Astrocyte (in vitro differentiated cells and primary cell): ENCODE data around the gene P2RX5. TPM values are rescaled to one million over a fixed set of nuclear protein-coding genes. Genes with fewer than 3 reads are reported as not detected.

Experiments
- DNase-seq: peaks from one replicate; pipeline ENCODE4 v3.0.0-alpha.2; 2010; ENCODE audit warnings: low read depth
- FAIRE-seq: peaks from 2 replicates; lab custom pipeline; 2011; peaks lifted over from hg19 to GRCh38; lab: Jason Lieb, UNC
- H2AFZ ChIP-seq: 2 replicates; pipeline ENCODE4 v1.6.0; 2012; ENCODE audit warnings: low read depth, low read length, inconsistent platforms
- H3K27ac ChIP-seq: 2 replicates; pipeline ENCODE4 v1.5.1; 2011; ENCODE audit warnings: low read depth, low read length, inconsistent platforms
- H3K27me3 ChIP-seq: 2 replicates; pipeline ENCODE4 v1.6.0; 2011; ENCODE audit warnings: low read length, inconsistent platforms; ENCODE audit not compliant: insufficient read depth
- H3K36me3 ChIP-seq: 2 replicates; pipeline ENCODE4 v1.5.1; 2011; ENCODE audit warnings: low read length, inconsistent platforms; ENCODE audit not compliant: insufficient read depth
- H3K4me1 ChIP-seq: 2 replicates; pipeline ENCODE4 v1.5.1; 2011; ENCODE audit warnings: low read length, inconsistent platforms; ENCODE audit not compliant: insufficient read depth
- H3K4me2 ChIP-seq: 2 replicates; pipeline ENCODE4 v1.6.0; 2012; ENCODE audit warnings: low read length, inconsistent platforms
- H3K4me3 ChIP-seq: 2 replicates; pipeline ENCODE4 v1.5.1; 2011; ENCODE audit warnings: low read depth, mild to moderate bottlenecking, low read length, inconsistent platforms; ENCODE audit not compliant: insufficient read depth
- H3K79me2 ChIP-seq: 2 replicates; pipeline ENCODE4 v1.6.0; 2012; ENCODE audit warnings: mild to moderate bottlenecking, low read length, inconsistent platforms; ENCODE audit not compliant: insufficient read depth
- H3K9ac ChIP-seq: 2 replicates; pipeline ENCODE4 v1.6.0; 2012; ENCODE audit warnings: mild to moderate bottlenecking, low read length, inconsistent platforms
- H3K9me3 ChIP-seq: 2 replicates; pipeline ENCODE4 v1.5.1; 2012; ENCODE audit warnings: low read depth, mild to moderate bottlenecking, low read length, inconsistent platforms; ENCODE audit not compliant: insufficient read depth
- H4K20me1 ChIP-seq: 2 replicates; pipeline ENCODE4 v1.6.0; 2012; ENCODE audit warnings: low read length, inconsistent platforms; ENCODE audit not compliant: insufficient read depth
- H3K27ac Mint-ChIP-seq: one replicate; pipeline ENCODE4 v1.8.0; 2021; ENCODE audit warnings: mild to moderate bottlenecking, mixed read lengths; ENCODE audit not compliant: unreplicated experiment
- H3K27me3 Mint-ChIP-seq: one replicate; pipeline ENCODE4 v1.8.0; 2021; ENCODE audit warnings: low read depth, mixed read lengths; ENCODE audit not compliant: unreplicated experiment
- H3K36me3 Mint-ChIP-seq: one replicate; pipeline ENCODE4 v1.8.0; 2021; ENCODE audit warnings: low read depth, mixed read lengths; ENCODE audit not compliant: unreplicated experiment
- H3K4me1 Mint-ChIP-seq: one replicate; pipeline ENCODE4 v1.8.0; 2021; ENCODE audit warnings: low read depth, mixed read lengths; ENCODE audit not compliant: unreplicated experiment
- H3K4me3 Mint-ChIP-seq: one replicate; pipeline ENCODE4 v1.8.0; 2021; ENCODE audit warnings: mild to moderate bottlenecking, moderate library complexity, mixed read lengths; ENCODE audit not compliant: unreplicated experiment
- H3K9me3 Mint-ChIP-seq: one replicate; pipeline ENCODE4 v1.8.0; 2021; ENCODE audit warnings: mild to moderate bottlenecking, mixed read lengths; ENCODE audit not compliant: unreplicated experiment
- EZH2 ChIP-seq: IDR thresholded peaks from 2 replicates; pipeline ENCODE4 v1.6.1; 2012; ENCODE audit warnings: mild to moderate bottlenecking, low read length, inconsistent platforms; ENCODE audit not compliant: insufficient read depth
- total RNA-seq: library from RNA; stranded (reverse); gene quantifications from 2 replicates; pipeline ENCODE4 v1.2.1, GENCODE V29; 2021
- TF ChIP-seq, protein P1 (sequence below): IDR thresholded peaks from 2 replicates; pipeline ENCODE4 v1.5.1; 2011; ENCODE audit warnings: low read depth, mild to moderate bottlenecking, inconsistent platforms, low read length, moderate library complexity; ENCODE audit not compliant: insufficient read depth

Gene P2RX5
- total RNA-seq, 1 donor from 2014 or later = 2.4 TPM

DNA sequence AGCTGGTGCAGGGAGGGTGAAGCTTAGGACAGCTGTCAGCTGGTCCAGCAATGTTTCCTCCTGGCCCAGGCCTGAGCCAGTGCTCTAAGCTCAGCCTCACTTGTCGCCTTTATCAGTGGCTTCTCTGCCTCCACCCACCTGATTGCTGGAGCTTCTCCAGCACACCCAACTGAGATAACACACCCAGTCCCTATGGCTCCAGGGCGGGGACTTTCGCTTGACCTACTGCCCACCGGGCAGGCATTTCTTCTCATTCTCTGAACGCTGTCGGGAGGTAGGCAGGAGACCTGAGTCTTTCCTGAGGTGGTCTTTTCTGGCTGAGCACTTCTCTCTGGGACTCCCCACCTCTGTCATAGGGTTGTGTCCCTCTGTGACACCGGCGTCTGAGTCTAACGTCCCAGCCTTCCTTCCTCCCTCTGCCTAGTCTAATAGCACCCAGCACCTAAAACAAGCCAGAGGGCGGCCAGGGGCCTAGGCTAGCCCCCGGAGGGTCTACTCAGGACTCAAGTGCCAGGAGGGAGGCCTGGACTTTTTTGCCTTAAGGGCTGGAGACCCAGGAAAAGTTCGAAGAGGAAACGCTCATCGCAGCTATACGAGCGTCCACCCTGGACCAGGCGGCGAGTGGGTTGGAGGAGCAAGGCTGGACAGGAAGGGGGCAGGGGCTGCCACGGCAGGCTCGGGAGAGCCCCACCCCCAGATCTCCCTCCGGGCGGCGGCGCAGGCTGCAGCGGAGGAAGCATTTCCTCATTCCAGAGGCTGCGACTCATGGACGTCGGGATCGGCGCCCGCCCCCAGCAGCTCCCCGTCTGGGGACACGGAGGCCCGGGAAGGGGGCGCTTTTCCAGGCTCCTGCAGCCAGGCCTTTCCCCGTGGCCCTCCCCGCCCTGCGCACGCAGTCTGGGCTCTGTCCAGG, 28.3 kb downstream of the P2RX5 start:
- H3K4me2 ChIP-seq = peak overlapping the region; percentile 100
- H3K4me3 ChIP-seq = peak overlapping the region; percentile 95
- peak overlapping the region; percentile 92 for H3K27ac Mint-ChIP-seq
- H2AFZ ChIP-seq = peak overlapping the region; percentile 54
- FAIRE-seq (peak; percentile 43), DNase-seq (peak; percentile 81)
- H3K36me3 ChIP-seq = peaks cover 17% of the 10 kb centered on the region
- H3K4me1 Mint-ChIP-seq = peaks cover 23% of the 10 kb centered on the region
- H3K27me3 ChIP-seq = no peaks in the 10 kb centered on the region
- peaks cover 76% of the 10 kb centered on the region for H3K79me2 ChIP-seq
- no peaks in the 10 kb centered on the region for H3K9me3 Mint-ChIP-seq
- H3K9me3 ChIP-seq = no peaks in the 10 kb centered on the region
- H3K27me3 Mint-ChIP-seq = no peaks in the 10 kb centered on the region
- H3K36me3 Mint-ChIP-seq = peaks cover 8% of the 10 kb centered on the region
- peak overlapping the region; percentile 93 for H3K4me3 Mint-ChIP-seq
- H3K9ac ChIP-seq = peak overlapping the region; percentile 98
- H4K20me1 ChIP-seq = peaks cover 73% of the 10 kb centered on the region
- TF ChIP-seq, protein P1, sequence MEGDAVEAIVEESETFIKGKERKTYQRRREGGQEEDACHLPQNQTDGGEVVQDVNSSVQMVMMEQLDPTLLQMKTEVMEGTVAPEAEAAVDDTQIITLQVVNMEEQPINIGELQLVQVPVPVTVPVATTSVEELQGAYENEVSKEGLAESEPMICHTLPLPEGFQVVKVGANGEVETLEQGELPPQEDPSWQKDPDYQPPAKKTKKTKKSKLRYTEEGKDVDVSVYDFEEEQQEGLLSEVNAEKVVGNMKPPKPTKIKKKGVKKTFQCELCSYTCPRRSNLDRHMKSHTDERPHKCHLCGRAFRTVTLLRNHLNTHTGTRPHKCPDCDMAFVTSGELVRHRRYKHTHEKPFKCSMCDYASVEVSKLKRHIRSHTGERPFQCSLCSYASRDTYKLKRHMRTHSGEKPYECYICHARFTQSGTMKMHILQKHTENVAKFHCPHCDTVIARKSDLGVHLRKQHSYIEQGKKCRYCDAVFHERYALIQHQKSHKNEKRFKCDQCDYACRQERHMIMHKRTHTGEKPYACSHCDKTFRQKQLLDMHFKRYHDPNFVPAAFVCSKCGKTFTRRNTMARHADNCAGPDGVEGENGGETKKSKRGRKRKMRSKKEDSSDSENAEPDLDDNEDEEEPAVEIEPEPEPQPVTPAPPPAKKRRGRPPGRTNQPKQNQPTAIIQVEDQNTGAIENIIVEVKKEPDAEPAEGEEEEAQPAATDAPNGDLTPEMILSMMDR = no peak
- no peak for TF ChIP-seq EZH2
- H3K4me1 ChIP-seq = peaks cover 18% of the 10 kb centered on the region
- H3K27ac ChIP-seq = peak overlapping the region; percentile 98

DNA sequence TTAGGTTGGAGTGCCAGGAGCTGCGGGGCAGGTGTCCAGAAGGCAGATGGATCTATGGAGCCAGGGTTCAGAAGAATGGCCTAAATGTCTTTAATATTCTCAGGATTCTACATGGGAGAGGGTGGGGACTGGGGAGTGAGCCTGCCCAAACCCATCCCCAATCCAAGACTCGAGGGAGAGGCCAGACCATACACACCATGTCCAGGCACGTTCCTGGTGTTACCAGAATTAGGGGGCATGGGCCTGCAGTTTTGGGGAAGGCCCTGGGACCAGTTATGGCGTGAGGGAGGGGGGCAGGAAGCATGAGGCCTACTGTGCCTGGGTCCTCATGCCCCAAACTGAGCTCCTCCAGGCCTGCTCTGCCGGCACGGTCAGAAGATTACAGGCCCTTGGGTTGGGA, 29.4 kb downstream of the P2RX5 start:
- Mint-ChIP-seq H3K27me3 (no peaks in the 10 kb centered on the region), H3K36me3 (peaks cover 6% of the 10 kb centered on the region), H3K9me3 (no peaks in the 10 kb centered on the region), H3K4me1 (peaks cover 21% of the 10 kb centered on the region), H3K27ac (no peak overlapping the region), H3K4me3 (peak overlapping the region; percentile 93)
- Histone ChIP-seq H3K79me2 (peaks cover 76% of the 10 kb centered on the region), H2AFZ (no peak overlapping the region), H3K27me3 (no peaks in the 10 kb centered on the region), H3K9ac (peak overlapping the region; percentile 98), H3K36me3 (peaks cover 17% of the 10 kb centered on the region), H3K27ac (peak overlapping the region; percentile 8), H3K4me1 (peaks cover 18% of the 10 kb centered on the region), H3K9me3 (no peaks in the 10 kb centered on the region), H3K4me2 (peak overlapping the region; percentile 100), H3K4me3 (peak overlapping the region; percentile 95), H4K20me1 (peaks cover 79% of the 10 kb centered on the region)
- DNase-seq (no peak), FAIRE-seq (no peak)
- TF ChIP-seq, protein P1 = no peak
- TF ChIP-seq EZH2 = no peak
